COLO829 (cell line): ENCODE measurements around the gene CLIC5.
A peak's percentile ranks its signal among the peaks of the same experiment; 100 is the strongest.

Experiments used
- DNase-seq: peaks from one replicate; pipeline ENCODE4 v3.0.0; 2012; ENCODE audit warnings: low spot score

CLIC5 gene

GRCh38 chr6:45997875-45998506, 17.7 kb downstream of the CLIC5 start:
- DNase-seq: no peak

GRCh38 chr6:45991189-45991588, 24.5 kb downstream of the CLIC5 start:
- DNase-seq: no peak

GRCh38 chr6:45990162-45990561, 25.5 kb downstream of the CLIC5 start:
- no peak for DNase-seq

GRCh38 chr6:45988635-45989034, 27.0 kb downstream of the CLIC5 start:
- no peak for DNase-seq

- no peak for DNase-seq
Observed at GRCh38 chr6:45987856-45988255, 27.8 kb downstream of the CLIC5 start.

- DNase-seq: no peak
Observed at GRCh38 chr6:45986746-45987274, 28.9 kb downstream of the CLIC5 start.

GRCh38 chr6:45984788-45985425, 30.8 kb downstream of the CLIC5 start:
- no peak for DNase-seq

- no peak for DNase-seq
Observed at GRCh38 chr6:45984347-45984746, 31.3 kb downstream of the CLIC5 start.

GRCh38 chr6:45983062-45983461, 32.6 kb downstream of the CLIC5 start:
- no peak for DNase-seq

- no peak for DNase-seq
Observed at GRCh38 chr6:45982280-45983036, 33.2 kb downstream of the CLIC5 start.

- DNase-seq: no peak
Observed at GRCh38 chr6:45981046-45981445, 34.6 kb downstream of the CLIC5 start.

- DNase-seq: no peak
Observed at GRCh38 chr6:45979311-45979710, 36.3 kb downstream of the CLIC5 start.

- DNase-seq: no peak
Observed at GRCh38 chr6:45974596-45974995, 41.1 kb downstream of the CLIC5 start.

- DNase-seq: no peak
Observed at GRCh38 chr6:45972795-45973503, 42.7 kb downstream of the CLIC5 start.

- DNase-seq: no peak
Observed at GRCh38 chr6:45971287-45971686, 44.4 kb downstream of the CLIC5 start.

- no peak for DNase-seq
Observed at GRCh38 chr6:45970326-45970725, 45.3 kb downstream of the CLIC5 start.

- DNase-seq: no peak
Observed at GRCh38 chr6:45969883-45970282, 45.8 kb downstream of the CLIC5 start.

GRCh38 chr6:45969026-45969425, 46.6 kb downstream of the CLIC5 start:
- DNase-seq: no peak

GRCh38 chr6:45967363-45967762, 48.3 kb downstream of the CLIC5 start:
- no peak for DNase-seq

GRCh38 chr6:45966797-45967196, 48.9 kb downstream of the CLIC5 start:
- no peak for DNase-seq

GRCh38 chr6:45966340-45966739, 49.3 kb downstream of the CLIC5 start:
- no peak for DNase-seq

- DNase-seq: peak; percentile 40
Observed at GRCh38 chr6:45965792-45966191, 49.9 kb downstream of the CLIC5 start.
